Measurements from ENCODE around the gene ACSF2.

GRCh38 chr17:50448643-50449042 lies 22.6 kb downstream of the ACSF2 start:
- TF ChIP-seq CTCF (IDR thresholded peaks at IDR 0.05), result no peak
- TF ChIP-seq POLR2AphosphoS5 (IDR thresholded peaks at IDR 0.05), result no peak
- no peak for TF ChIP-seq POLR2A (IDR thresholded peaks at IDR 0.05)
